Measurements from ENCODE around the gene PTPN23. TPM values are rescaled to one million over a fixed set of nuclear protein-coding genes. Genes with fewer than 3 reads are reported as not detected.
"Not testable (repeated sequence)": the region's sequence is repeated elsewhere in the genome, so short reads cannot be mapped to it uniquely, and the experiment has no call there.

PTPN23 gene
- total RNA-seq, 1 donor from 2014 or later, result 20.4 TPM

GRCh38 chr3:47434849-47435248, 54.0 kb downstream of the PTPN23 start:
- ATAC-seq (peak; percentile 80), DNase-seq (ENCODE audit: low spot score) (peak; percentile 69)

- ATAC-seq (peak; percentile 53), DNase-seq (ENCODE audit: low spot score) (no peak)
These were observed 55.4 kb downstream of the PTPN23 start for GRCh38 chr3:47436180-47436579.

GRCh38 chr3:47440131-47440530, 59.3 kb downstream of the PTPN23 start:
- DNase-seq (ENCODE audit: low spot score), result no peak
- no peak for ATAC-seq

GRCh38 chr3:47441796-47442551, 61.2 kb downstream of the PTPN23 start:
- peak; percentile 11 for ATAC-seq
- no peak for DNase-seq (ENCODE audit: low spot score)

- ATAC-seq, result peak; percentile 82
These were observed 62.8 kb downstream of the PTPN23 start for GRCh38 chr3:47443611-47443995.

GRCh38 chr3:47444103-47444502, 63.3 kb downstream of the PTPN23 start:
- ATAC-seq, result no peak
- DNase-seq (ENCODE audit: low spot score), result no peak

More at GRCh38 chr3:47443611-47443995, 62.8 kb downstream of the PTPN23 start:
- peak; percentile 79 for DNase-seq (ENCODE audit: low spot score)

DNA sequence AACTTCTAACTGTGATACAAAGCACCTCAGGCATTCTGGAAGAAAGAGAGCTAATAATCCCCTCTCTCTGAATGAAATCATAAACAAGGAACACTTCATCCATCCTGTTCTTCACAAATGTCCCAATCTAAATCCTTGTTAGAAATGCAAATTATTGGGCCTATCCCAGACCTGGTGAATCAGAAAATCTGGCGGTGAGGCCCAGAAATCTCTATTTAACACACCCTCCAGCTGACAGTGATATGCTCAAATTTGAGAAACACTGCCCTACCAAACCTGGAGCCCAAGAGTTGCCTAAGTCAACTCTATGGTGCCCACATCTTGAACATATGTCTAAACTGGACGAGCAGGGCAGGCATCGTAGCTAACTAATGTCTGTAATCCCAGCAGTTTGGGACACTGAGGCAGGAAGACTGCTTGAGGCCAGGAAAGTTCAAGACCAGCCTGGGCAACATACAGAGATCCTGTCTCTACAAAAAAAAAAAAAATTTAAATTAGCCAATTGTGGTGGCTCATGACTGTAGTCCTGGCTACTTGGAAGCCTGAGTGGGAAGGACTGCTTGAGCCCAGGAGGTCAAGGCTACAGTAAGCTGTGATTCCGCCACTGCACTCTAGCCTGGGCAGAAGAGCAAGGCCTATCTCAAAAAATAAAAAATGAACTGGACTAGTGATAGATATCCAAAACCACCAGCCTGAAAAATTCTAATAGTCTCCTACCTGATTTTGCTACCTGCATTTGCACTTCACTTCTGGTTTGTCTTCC, 71.8 kb downstream of the PTPN23 start:
- ATAC-seq (peak; percentile 35), DNase-seq (ENCODE audit: low spot score) (no peak)

DNA sequence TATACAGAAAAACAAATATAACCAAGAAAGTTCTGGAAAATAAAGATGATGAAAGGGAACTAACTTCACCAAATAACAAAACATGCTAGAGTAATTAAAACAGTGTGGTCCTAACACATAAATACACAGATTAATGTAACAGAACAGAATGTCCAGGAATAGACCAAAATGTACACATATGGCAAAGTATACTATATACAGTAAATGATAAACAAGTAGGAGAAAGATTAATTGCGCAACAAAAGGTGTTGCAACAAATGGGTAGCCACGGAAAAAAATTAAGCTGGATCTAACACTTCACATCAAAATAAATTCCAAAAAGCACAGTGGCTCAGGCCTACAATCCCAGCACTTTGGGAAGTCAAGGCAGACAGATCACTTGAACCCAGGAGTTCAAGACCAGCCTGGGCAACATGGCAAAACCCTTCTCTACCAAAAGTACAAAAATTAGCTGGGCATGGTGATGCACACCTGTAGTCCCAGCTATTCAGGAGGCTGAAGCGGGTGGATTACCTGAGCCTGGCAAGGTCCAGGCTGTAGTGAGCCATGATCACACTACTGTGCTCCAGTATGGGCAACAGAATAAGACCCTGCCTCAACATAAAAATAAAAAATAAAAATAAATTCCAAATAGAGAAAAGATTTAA, 75.1 kb downstream of the PTPN23 start:
- ATAC-seq (no peak), DNase-seq (ENCODE audit: low spot score) (no peak)

- ATAC-seq (peak; percentile 33), DNase-seq (ENCODE audit: low spot score) (no peak)
These were observed 76.2 kb downstream of the PTPN23 start for GRCh38 chr3:47456984-47457383.

DNA sequence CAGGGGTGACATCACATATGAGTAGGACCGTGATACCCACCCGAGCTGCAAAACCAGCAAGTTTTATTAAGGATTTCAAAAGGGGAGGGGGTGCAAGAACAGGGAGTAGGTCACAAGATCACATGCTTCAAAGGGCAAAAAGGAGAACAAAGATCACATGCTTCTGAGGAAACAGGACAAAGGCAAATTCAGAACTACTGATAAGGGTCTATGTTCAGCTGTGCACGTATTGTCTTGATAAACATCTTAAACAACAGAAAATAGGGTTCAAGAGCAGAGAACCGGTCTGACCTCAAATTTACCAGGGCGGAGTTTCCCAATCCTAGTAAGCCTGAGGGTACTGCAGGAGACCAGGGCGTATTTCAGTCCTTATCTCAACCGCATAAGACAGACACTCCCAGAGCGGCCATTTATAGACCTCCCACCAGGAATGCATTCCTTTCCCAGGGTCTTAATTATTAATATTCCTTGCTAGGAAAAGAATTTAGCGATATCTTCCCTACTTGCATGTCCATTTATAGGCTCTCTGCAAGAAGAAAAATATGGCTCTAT, 78.8 kb downstream of the PTPN23 start:
- not testable (repeated sequence) for ATAC-seq; DNase-seq (ENCODE audit: low spot score)

Other genes with a start within 250 kb of the PTPN23 start
- 21.5 TPM for gene SETD2, start 216.9 kb upstream of the PTPN23 start, total RNA-seq
- 1.6 TPM for gene KIF9, start 98.2 kb upstream of the PTPN23 start, total RNA-seq
- gene KLHL18, start 98.1 kb upstream of the PTPN23 start, total RNA-seq, result 9.4 TPM
- 92.3 TPM for gene SCAP, start 94.9 kb downstream of the PTPN23 start, total RNA-seq
- 18.7 TPM for gene ELP6, start 132.7 kb downstream of the PTPN23 start, total RNA-seq
- gene CSPG5, start 197.8 kb downstream of the PTPN23 start, total RNA-seq, result 0.48 TPM